Peyer's patch (tissue), 4 donors: ENCODE results near the gene COL4A1.

Experiments
- POLR2A ChIP-seq, 2 donors: fragments of 450-650 bp; IDR thresholded peaks; one replicate each; pipeline ENCODE4 v1.5.1; 2017; ENCODE audit warnings: antibody characterized with exemption in 2 of 2, mild to moderate bottlenecking in 2 of 2, moderate library complexity in 2 of 2
- TF ChIP-seq, protein P1 (sequence below), 6 experiments: fragments of 450-650 bp in 4 of 6; fragments of 200-600 bp in 2 of 6; sonication (generic) in 1 of 6; IDR thresholded peaks; one replicate each; pipeline ENCODE4 v1.5.1; 2017 to 2019; ENCODE audit warnings: antibody characterized with exemption in 6 of 6, mild to moderate bottlenecking in 3 of 6, moderate library complexity in 1 of 6

DNA sequence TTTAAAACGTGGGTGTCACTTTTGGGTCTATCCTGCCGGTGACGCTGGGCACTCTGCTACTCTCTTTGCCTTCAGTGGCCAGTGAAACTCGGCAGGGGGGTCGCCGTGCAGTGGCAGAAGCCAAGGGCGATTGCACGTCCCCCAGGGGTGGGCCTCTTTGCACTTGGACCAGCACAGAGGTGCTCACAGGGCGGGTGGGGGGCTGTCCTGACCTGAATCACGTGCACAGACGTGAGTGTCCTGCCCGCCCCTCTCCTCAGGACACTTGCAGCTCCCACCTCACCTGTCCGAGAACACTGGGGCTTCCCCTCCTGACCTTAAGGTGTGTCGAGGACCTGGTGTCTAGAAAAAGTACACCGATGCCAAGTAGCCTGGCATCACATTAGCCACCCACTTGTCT lies 16.1 kb downstream of the COL4A1 start:
- TF ChIP-seq, protein P1, sequence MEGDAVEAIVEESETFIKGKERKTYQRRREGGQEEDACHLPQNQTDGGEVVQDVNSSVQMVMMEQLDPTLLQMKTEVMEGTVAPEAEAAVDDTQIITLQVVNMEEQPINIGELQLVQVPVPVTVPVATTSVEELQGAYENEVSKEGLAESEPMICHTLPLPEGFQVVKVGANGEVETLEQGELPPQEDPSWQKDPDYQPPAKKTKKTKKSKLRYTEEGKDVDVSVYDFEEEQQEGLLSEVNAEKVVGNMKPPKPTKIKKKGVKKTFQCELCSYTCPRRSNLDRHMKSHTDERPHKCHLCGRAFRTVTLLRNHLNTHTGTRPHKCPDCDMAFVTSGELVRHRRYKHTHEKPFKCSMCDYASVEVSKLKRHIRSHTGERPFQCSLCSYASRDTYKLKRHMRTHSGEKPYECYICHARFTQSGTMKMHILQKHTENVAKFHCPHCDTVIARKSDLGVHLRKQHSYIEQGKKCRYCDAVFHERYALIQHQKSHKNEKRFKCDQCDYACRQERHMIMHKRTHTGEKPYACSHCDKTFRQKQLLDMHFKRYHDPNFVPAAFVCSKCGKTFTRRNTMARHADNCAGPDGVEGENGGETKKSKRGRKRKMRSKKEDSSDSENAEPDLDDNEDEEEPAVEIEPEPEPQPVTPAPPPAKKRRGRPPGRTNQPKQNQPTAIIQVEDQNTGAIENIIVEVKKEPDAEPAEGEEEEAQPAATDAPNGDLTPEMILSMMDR (IDR thresholded peaks at IDR 0.05) = no peak
- TF ChIP-seq POLR2A (IDR thresholded peaks at IDR 0.05) = no peak
